ENCODE data around the gene SPACA6.

DNA sequence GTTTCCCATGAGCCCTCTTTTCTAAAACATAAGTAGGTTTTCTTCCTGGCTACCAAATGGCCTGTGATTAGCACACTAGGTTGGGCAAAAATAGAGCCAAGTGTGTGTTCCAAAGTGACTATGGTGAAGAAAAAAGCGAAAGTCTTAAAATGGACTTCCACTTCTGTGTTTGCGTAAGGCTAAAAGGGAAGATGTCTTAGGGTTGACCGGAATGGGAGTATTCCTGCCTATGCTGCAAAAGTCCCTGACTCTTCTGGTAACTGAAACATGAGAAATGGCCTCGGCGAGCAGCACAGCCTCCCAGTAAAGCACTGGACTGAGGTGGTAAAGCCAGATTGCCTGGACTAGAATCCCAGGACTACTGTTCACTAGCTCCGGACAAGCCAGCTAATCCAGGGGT lies 61.0 kb downstream of the SPACA6 start:
- TF ChIP-seq, protein P1, sequence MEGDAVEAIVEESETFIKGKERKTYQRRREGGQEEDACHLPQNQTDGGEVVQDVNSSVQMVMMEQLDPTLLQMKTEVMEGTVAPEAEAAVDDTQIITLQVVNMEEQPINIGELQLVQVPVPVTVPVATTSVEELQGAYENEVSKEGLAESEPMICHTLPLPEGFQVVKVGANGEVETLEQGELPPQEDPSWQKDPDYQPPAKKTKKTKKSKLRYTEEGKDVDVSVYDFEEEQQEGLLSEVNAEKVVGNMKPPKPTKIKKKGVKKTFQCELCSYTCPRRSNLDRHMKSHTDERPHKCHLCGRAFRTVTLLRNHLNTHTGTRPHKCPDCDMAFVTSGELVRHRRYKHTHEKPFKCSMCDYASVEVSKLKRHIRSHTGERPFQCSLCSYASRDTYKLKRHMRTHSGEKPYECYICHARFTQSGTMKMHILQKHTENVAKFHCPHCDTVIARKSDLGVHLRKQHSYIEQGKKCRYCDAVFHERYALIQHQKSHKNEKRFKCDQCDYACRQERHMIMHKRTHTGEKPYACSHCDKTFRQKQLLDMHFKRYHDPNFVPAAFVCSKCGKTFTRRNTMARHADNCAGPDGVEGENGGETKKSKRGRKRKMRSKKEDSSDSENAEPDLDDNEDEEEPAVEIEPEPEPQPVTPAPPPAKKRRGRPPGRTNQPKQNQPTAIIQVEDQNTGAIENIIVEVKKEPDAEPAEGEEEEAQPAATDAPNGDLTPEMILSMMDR (conservative IDR thresholded peaks at IDR 0.05; ENCODE audit: low read length): no peak
- TF ChIP-seq EZH2phosphoT487 (IDR thresholded peaks at IDR 0.05; ENCODE audit: borderline replicate concordance): no peak
